Measurements from ENCODE around the gene XPO1. TPM values are rescaled to one million over a fixed set of nuclear protein-coding genes. Genes with fewer than 3 reads are reported as not detected.
"Not testable (repeated sequence)": the region's sequence is repeated elsewhere in the genome, so short reads cannot be mapped to it uniquely, and the experiment has no call there.

XPO1 gene
- total RNA-seq, 1 experiment from 2014 or later: 436 TPM

- Histone ChIP-seq H3K27ac (no peak overlapping the region), H3K27me3 (no peaks in the 10 kb centered on the region), H3K36me3 (peaks cover 87% of the 10 kb centered on the region), H3K4me1 (no peaks in the 10 kb centered on the region), H3K9me3 (replicated peaks) (no peaks in the 10 kb centered on the region), H3K4me3 (no peak overlapping the region)
- no peak for DNase-seq
Observed at GRCh38 chr2:61510674-61511671, 27.2 kb downstream of the XPO1 start.

DNA sequence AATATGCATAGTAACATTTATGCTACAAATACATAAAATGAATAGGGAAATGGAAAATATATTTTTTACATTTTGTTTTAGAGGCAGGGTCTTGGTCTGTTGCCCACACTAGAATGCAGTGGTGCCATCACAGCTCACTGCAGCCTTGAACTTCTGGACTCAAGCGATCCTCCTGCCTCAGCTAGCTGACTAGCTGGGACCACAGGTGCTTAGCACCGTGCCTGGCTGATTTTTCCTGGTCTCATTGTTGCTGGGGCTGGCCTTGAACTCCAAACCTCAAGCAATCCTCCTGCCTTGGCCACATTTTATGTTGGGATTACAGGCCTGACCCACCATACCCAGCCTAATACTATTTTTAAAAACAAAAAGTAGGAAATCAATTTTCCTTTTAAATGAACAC is 33.2 kb downstream of the XPO1 start:
- H3K9me3 ChIP-seq (replicated peaks): no peaks in the 10 kb centered on the region
- no peak overlapping the region for H3K27ac ChIP-seq
- no peak for DNase-seq
- peaks cover 84% of the 10 kb centered on the region for H3K36me3 ChIP-seq
- H3K27me3 ChIP-seq: no peaks in the 10 kb centered on the region
- H3K4me3 ChIP-seq: no peak overlapping the region
- H3K4me1 ChIP-seq: no peaks in the 10 kb centered on the region; the same call in 1 of the 2 replicates

GRCh38 chr2:61499060-61499459 is 39.1 kb downstream of the XPO1 start:
- Histone ChIP-seq H3K4me1 (no peaks in the 10 kb centered on the region), H3K27me3 (no peaks in the 10 kb centered on the region), H3K36me3 (peaks cover 96% of the 10 kb centered on the region), H3K9me3 (replicated peaks) (no peaks in the 10 kb centered on the region), H3K4me3 (no peak overlapping the region), H3K27ac (no peak overlapping the region)
- DNase-seq: no peak

DNA sequence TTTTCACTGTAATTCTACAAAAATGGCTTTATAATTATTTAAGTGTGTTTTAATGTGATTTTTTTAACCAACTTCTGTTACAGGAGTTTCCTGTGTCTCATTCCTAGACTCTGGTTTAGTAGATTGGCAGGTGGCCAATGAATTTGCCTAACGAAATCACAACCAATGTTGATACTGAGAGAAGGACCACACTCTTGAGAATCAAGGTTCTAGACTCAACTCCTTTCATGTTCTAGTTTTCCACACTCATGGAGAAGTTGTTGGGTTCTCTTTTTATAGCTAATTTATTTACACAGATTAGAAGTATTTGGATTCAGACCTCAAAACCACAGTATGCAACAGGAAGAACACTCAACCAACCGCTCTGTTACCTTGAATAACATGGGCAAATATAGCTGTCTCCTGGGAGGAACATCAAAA is 44.6 kb downstream of the XPO1 start:
- no peak for DNase-seq
- Histone ChIP-seq H3K27me3 (no peaks in the 10 kb centered on the region), H3K36me3 (peaks cover 97% of the 10 kb centered on the region), H3K27ac (no peak overlapping the region), H3K4me1 (no peaks in the 10 kb centered on the region), H3K9me3 (replicated peaks) (no peaks in the 10 kb centered on the region), H3K4me3 (no peak overlapping the region)

DNA sequence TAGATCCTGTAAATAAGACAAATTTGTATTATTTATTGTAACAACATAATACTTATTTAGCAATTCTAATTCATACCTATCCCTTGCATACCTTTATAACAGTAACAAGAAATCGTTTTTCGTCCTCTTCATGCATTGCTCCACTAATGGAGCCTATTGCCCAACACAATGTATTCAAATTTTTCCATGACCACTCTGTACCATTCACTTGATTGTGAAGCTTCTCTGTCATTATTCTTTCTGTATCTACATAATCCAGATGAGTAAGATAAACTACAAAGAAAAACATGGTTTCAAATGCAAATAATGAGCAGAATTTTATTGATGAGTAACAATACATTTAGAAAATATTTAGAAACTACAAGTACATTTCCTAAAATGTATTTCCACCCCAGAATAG is 45.7 kb downstream of the XPO1 start:
- DNase-seq: no peak
- H3K27ac ChIP-seq: no peak overlapping the region
- H3K4me1 ChIP-seq: no peaks in the 10 kb centered on the region
- peaks cover 97% of the 10 kb centered on the region for H3K36me3 ChIP-seq
- H3K27me3 ChIP-seq: no peaks in the 10 kb centered on the region
- no peak overlapping the region for H3K4me3 ChIP-seq
- no peaks in the 10 kb centered on the region for H3K9me3 ChIP-seq (replicated peaks)

- Histone ChIP-seq H3K36me3 (peaks cover 93% of the 10 kb centered on the region), H3K27me3 (no peaks in the 10 kb centered on the region), H3K9me3 (replicated peaks) (no peaks in the 10 kb centered on the region), H3K4me3 (no peak overlapping the region), H3K4me1 (no peaks in the 10 kb centered on the region), H3K27ac (no peak overlapping the region)
- no peak for DNase-seq
Observed at GRCh38 chr2:61485281-61485680, 52.9 kb downstream of the XPO1 start.

DNA sequence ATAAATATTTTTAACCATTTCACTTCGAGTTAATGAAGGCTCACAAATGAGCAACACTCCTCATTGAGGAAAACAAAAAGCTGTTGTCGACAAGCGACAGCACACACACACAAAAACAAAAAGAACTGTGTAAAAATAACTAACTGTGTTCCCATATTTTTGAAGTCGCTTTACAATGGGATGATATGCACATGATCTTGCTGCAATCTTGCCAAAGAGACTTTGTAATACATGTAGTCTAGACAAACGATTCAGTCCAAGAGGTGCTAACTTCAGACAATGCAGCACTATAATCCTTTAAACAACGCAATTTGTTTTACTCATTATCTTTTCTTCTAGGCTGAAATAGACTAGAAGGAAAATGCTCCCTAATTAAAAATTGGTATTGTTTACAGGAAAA is 60.1 kb downstream of the XPO1 start:
- DNase-seq: no peak
- Histone ChIP-seq H3K27me3 (no peaks in the 10 kb centered on the region), H3K27ac (no peak overlapping the region), H3K36me3 (peaks cover 65% of the 10 kb centered on the region), H3K4me3 (no peak overlapping the region), H3K4me1 (no peaks in the 10 kb centered on the region), H3K9me3 (replicated peaks) (no peaks in the 10 kb centered on the region; the same call in 1 of the 2 replicates)

- peaks cover 55% of the 10 kb centered on the region for H3K36me3 ChIP-seq
- H3K27ac ChIP-seq; H3K9me3 ChIP-seq (replicated peaks); H3K27me3 ChIP-seq; H3K4me3 ChIP-seq; H3K4me1 ChIP-seq; DNase-seq: not testable (repeated sequence)
Observed at GRCh38 chr2:61476929-61477589, 61.1 kb downstream of the XPO1 start.

GRCh38 chr2:61471905-61472805 is 66.0 kb downstream of the XPO1 start:
- DNase-seq: peak in 1 of 2 experiments; percentile 40
- no peaks in the 10 kb centered on the region for H3K4me1 ChIP-seq
- H3K4me3 ChIP-seq: peak overlapping the region; percentile 96
- no peaks in the 10 kb centered on the region for H3K27me3 ChIP-seq
- peaks cover 20% of the 10 kb centered on the region for H3K36me3 ChIP-seq
- no peaks in the 10 kb centered on the region for H3K9me3 ChIP-seq (replicated peaks)
- H3K27ac ChIP-seq: peak overlapping the region; percentile 88

DNA sequence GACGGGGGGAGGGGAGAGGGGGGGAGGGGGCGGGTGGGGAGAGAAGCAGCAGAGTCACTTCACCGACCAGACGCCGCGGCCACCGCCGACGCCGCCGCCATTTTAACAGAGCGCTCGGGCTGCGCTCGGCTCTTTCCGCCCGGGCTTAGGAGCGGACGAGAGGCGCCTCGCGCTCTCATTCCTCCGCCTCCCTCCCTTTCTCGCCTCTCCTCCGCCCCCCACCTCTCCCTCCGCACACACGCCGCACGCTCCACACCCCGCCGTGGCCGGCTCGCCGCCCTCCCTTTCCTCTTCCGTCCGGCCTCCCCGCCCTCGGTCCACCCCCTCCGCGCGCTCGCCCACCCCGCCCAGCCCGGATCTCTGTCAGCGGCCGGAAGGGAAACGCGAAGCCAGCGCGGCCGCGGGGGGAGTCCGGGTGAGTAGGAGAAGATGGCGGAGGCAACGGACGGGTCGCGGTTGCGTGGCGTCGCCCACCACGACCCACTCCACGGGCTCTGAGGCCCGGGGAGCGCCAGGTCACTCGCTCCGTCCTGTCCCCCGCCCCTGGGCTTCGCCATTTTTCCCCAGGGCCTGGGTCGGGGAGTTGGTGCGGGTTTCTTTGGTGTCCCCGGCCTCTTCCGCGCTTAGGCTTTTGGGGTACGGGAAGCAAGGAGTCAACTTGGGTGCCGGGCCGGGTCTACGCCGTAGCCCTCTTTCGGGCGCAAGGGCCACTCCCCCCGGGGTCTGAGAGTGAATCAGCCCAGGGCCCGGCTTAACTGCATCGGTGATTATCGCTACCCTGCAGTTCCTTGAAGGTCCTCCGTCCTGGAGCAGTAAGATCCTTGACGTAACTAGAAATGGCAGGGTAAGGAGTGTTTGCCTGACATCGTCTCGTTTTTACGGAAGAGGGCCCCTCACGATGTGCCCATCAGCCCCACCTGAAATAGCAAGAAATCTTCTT is 66.9 kb downstream of the XPO1 start, which contains the start of gene USP34:
TSS of gene USP34 (minus strand) at position 123 of the 940 bp plus-strand sequence. CDS start 395 bp downstream, outside the sequence.
- H3K27me3 ChIP-seq: no peaks in the 10 kb centered on the region
- H3K36me3 ChIP-seq: peaks cover 12% of the 10 kb centered on the region
- peak within 1 kb of the TSS; percentile 96 for H3K4me3 ChIP-seq
- H3K4me1 ChIP-seq: no peaks in the 10 kb centered on the region
- no peaks in the 10 kb centered on the region for H3K9me3 ChIP-seq (replicated peaks)
- peak; percentile 96 to 97 for DNase-seq
- peak within 1 kb of the TSS; percentile 88 for H3K27ac ChIP-seq

DNA sequence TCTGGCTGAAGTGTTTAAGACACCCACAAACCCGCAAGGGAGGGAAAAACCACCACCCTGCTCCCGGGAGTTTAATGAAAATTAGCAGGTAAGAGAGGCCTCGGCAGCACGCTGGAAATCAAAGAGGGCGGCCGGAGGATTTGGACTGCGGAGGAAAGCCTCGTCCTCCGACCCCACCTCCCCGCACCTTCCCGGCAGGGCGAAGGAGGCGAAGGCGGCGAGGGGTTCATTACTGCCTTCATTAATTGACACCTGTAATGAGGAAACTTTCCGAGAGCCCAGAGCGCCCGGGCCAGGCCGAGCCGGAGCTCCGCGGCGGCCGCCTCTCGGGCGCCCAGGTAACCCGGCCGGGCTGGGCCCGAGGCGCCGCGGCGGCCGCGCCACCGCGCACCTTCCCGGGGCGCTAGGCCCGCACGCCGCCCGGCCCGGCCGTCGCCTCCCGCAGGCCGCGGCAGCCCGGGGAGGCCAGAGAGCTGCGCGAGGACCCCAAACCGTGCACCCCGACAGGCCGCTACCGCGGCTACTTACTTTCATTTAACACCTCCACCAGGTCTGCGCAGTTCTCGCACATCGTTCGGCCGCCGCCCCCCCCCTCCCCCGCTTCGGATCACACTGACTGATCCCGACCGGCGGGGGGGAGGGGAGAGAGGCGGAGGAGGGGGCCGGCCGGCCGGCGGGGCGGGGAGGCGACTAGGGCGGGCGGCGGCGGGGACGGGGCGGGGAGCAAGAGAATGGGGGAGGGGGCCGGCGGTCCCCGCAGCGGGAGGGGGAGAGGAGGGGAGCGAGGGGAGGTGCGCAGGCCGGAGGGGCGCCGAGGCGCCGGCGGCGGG is 67.8 kb downstream of the XPO1 start:
- Histone ChIP-seq H3K27ac (peak overlapping the region; percentile 36; the same call in 1 of the 2 replicates), H3K9me3 (replicated peaks) (no peaks in the 10 kb centered on the region), H3K4me1 (no peaks in the 10 kb centered on the region), H3K4me3 (peak overlapping the region; percentile 88), H3K27me3 (no peaks in the 10 kb centered on the region), H3K36me3 (peaks cover 12% of the 10 kb centered on the region)
- DNase-seq: peak; percentile 83 to 85

DNA sequence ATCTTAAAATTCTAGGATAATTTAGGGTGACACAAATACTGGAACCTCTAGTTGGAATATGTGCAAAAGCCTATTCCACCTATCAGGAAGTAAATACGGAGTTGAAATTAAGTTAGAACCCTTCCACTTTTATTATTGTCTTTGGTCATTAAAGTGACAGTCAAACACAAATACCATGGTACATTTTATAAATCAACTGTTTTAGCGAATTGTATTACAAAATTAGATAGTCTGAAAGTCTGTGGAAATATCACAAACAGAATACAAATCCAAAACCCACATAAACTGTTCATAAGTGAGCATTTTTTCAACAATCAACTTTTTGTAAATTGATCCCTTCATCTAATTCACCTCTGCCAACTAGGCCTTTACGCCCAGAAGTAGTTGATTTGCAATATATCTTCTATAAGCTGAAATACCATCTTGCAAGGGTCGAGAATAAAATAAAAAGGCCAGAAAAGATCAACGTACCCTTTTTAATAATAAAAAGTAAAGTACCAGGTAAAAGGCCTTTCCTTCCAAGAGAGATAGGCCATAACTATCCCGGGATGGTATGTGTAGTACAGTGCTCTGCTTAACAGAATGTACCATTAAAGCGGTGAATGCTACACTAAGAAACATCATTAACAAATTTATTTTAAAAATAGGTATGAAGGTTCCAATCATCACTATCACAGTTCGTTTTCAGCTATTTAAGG is 68.6 kb downstream of the XPO1 start:
- Histone ChIP-seq H3K36me3 (peaks cover 12% of the 10 kb centered on the region), H3K9me3 (replicated peaks) (no peaks in the 10 kb centered on the region), H3K4me1 (no peaks in the 10 kb centered on the region), H3K27ac (peak overlapping the region; percentile 36; the same call in 1 of the 2 replicates), H3K27me3 (no peaks in the 10 kb centered on the region), H3K4me3 (peak overlapping the region; percentile 88)
- DNase-seq: no peak
